HepG2 (cell line): ENCODE results near the gene SHC1. TPM values are rescaled to one million over a fixed set of nuclear protein-coding genes. Genes with fewer than 3 reads are reported as not detected.

Experiments
- BRCA1 ChIP-seq: sonication (generic); formaldehyde crosslinking; IDR thresholded peaks from 2 replicates; pipeline ENCODE4 v1.4.0; 2020; ENCODE audit warnings: missing genetic modification reagents
- DMTF1 ChIP-seq: sonication (generic); formaldehyde crosslinking; IDR thresholded peaks from 2 replicates; pipeline ENCODE4 v1.4.0; 2020; ENCODE audit warnings: mild to moderate bottlenecking, missing genetic modification reagents
- FLYWCH1 ChIP-seq: sonication (generic); formaldehyde crosslinking; IDR thresholded peaks from 2 replicates; pipeline ENCODE4 v1.8.1; 2023; ENCODE audit warnings: mild to moderate bottlenecking, missing genetic modification reagents
- MEF2D ChIP-seq: sonication (generic); formaldehyde crosslinking; IDR thresholded peaks from 2 replicates; pipeline ENCODE4 v1.5.1; 2020; ENCODE audit warnings: mild to moderate bottlenecking, missing genetic modification reagents
- NFE2 ChIP-seq: sonication (generic); formaldehyde crosslinking; IDR thresholded peaks from 2 replicates; pipeline ENCODE4 v1.4.0; 2020; ENCODE audit warnings: missing genetic modification reagents
- NR2F2 ChIP-seq: IDR thresholded peaks from 2 replicates; pipeline ENCODE4 v1.6.1; 2012; ENCODE audit warnings: low read depth, inconsistent platforms, borderline replicate concordance
- PATZ1 ChIP-seq: sonication (generic); formaldehyde crosslinking; IDR thresholded peaks from 2 replicates; pipeline ENCODE4 v1.4.0; 2020; ENCODE audit warnings: missing genetic modification reagents
- PHF5A ChIP-seq: IDR thresholded peaks from one replicate; pipeline ENCODE4 v1.6.1; 2018; ENCODE audit warnings: low read depth, missing genetic modification reagents; ENCODE audit not compliant: unreplicated experiment
- POGK ChIP-seq: sonication (generic); formaldehyde crosslinking; conservative IDR thresholded peaks from 2 replicates; pipeline ENCODE4 v1.8.0; 2022; ENCODE audit warnings: mild to moderate bottlenecking, moderate library complexity, missing genetic modification reagents
- POLR2G ChIP-seq: fragments of 200-400 bp; formaldehyde crosslinking; IDR thresholded peaks from 2 replicates; pipeline ENCODE4 v1.6.1; 2018; ENCODE audit warnings: mild to moderate bottlenecking, low read depth, low read length, moderate library complexity
- PPARG ChIP-seq: conservative IDR thresholded peaks from 2 replicates; pipeline ENCODE4 v1.6.1; 2016; ENCODE audit warnings: missing biosample characterization, missing genetic modification reagents
- REL ChIP-seq: sonication (generic); formaldehyde crosslinking; conservative IDR thresholded peaks from 2 replicates; pipeline ENCODE4 v1.8.0; 2022; ENCODE audit warnings: mild to moderate bottlenecking, missing genetic modification reagents, moderate library complexity
- RELA ChIP-seq: sonication (generic); formaldehyde crosslinking; IDR thresholded peaks from 2 replicates; pipeline ENCODE4 v1.4.0; 2020; ENCODE audit warnings: missing genetic modification reagents
- RFX3 ChIP-seq: IDR thresholded peaks from 2 replicates; pipeline ENCODE4 v1.6.1; 2016; ENCODE audit warnings: missing biosample characterization, missing genetic modification reagents
- RORA ChIP-seq: sonication (generic); formaldehyde crosslinking; IDR thresholded peaks from 2 replicates; pipeline ENCODE4 v1.5.0; 2020; ENCODE audit warnings: mild to moderate bottlenecking, missing genetic modification reagents, moderate library complexity
- YY1 ChIP-seq: IDR thresholded peaks from 2 replicates; pipeline ENCODE4 v1.6.1; 2011; ENCODE audit warnings: low read length, low read depth, moderate library complexity, mild to moderate bottlenecking; ENCODE audit not compliant: insufficient read depth, insufficient replicate concordance
- ZFP37 ChIP-seq: sonication (generic); formaldehyde crosslinking; IDR thresholded peaks from 2 replicates; pipeline ENCODE4 v1.4.0; 2020; ENCODE audit warnings: missing genetic modification reagents, borderline replicate concordance
- ZNF143 ChIP-seq: sonication (generic); formaldehyde crosslinking; IDR thresholded peaks from 2 replicates; pipeline ENCODE4 v1.4.0; 2020; ENCODE audit warnings: missing genetic modification reagents
- ZNF607 ChIP-seq: sonication (generic); formaldehyde crosslinking; IDR thresholded peaks from 2 replicates; pipeline ENCODE4 v1.5.1; 2020; ENCODE audit warnings: missing genetic modification reagents, mild to moderate bottlenecking, borderline replicate concordance
- ZNF687 ChIP-seq: sonication (generic); formaldehyde crosslinking; IDR thresholded peaks from 2 replicates; pipeline ENCODE4 v1.5.1; 2020; ENCODE audit warnings: mild to moderate bottlenecking, missing genetic modification reagents, moderate library complexity
- ZNF746 ChIP-seq: sonication (generic); formaldehyde crosslinking; IDR thresholded peaks from 2 replicates; pipeline ENCODE4 v1.8.0; 2022; ENCODE audit warnings: mild to moderate bottlenecking, missing genetic modification reagents
- polyA plus RNA-seq, 8 experiments: library from polyadenylated mRNA; depleted of rRNA in 3 of 8; stranded (reverse) in 7 of 8; unstranded in 1 of 8; fragments of >200 nt; fragmentation: Illumina TruSeq in 4 of 8; extraction: Trizol in 4 of 8; gene quantifications; 2 replicates each; pipeline versions ENCODE4 v1.2.1 to v1.2.3, GENCODE V29; 2011 to 2016; ENCODE audit warnings: low read depth in 4 of 8, missing spikeins in 1 of 8, mixed read lengths in 1 of 8; ENCODE audit not compliant: insufficient read depth in 1 of 8
- total RNA-seq, 5 experiments: library from RNA; depleted of rRNA; stranded (reverse); fragments of >200 nt; fragmentation: Illumina TruSeq; extraction: Trizol; gene quantifications; 2 replicates each; pipeline ENCODE4 v1.2.3, GENCODE V29; 2016; ENCODE audit warnings: low read depth in 1 of 5

SHC1 gene
- total and polyA plus RNA-seq, 2 of the 13 experiments (the other 11 are each of a cell fraction or from before 2014, with no cell fraction given) = 52.0 to 137 TPM

GRCh38 chr1:155003227-155003765 is 32.7 kb upstream of the SHC1 start (continued):
- no peak for TF ChIP-seq ZNF607 (CRISPR knock-in tag)
- no peak for TF ChIP-seq ZNF746
- no peak for TF ChIP-seq FLYWCH1 (CRISPR knock-in tag)
- TF ChIP-seq RFX3 (CRISPR knock-in tag) = no peak
- no peak for TF ChIP-seq PHF5A (CRISPR knock-in tag)
- 0 out of 2 replicates have a peak, but pooled peaks have one; percentile 29 for TF ChIP-seq POGK (CRISPR knock-in tag)
- TF ChIP-seq NFE2 (CRISPR knock-in tag) = no peak
- no peak for TF ChIP-seq DMTF1 (CRISPR knock-in tag)
- peak; percentile 57 for TF ChIP-seq POLR2G
- no peak for TF ChIP-seq REL (CRISPR knock-in tag)
- no peak for TF ChIP-seq RELA (CRISPR knock-in tag)
- TF ChIP-seq MEF2D (CRISPR knock-in tag) = peak; percentile 18; the same call in 1 of the 2 replicates
- no peak for TF ChIP-seq RORA (CRISPR knock-in tag)
- TF ChIP-seq PPARG (CRISPR knock-in tag) = no peak
- no peak for TF ChIP-seq BRCA1 (CRISPR knock-in tag)
- no peak for TF ChIP-seq YY1
- TF ChIP-seq ZNF143 (CRISPR knock-in tag) = 0 out of 2 replicates have a peak, but pooled peaks have one; percentile 19
- no peak for TF ChIP-seq PATZ1
- no peak for TF ChIP-seq ZFP37
- no peak for TF ChIP-seq NR2F2
- 0 out of 2 replicates have a peak, but pooled peaks have one; percentile 3 for TF ChIP-seq ZNF687 (CRISPR knock-in tag)
